HG03103 (cell line): ENCODE measurements around the gene RBM15.

Source experiments
- ATAC-seq: cut with Tn5 transposase; IDR thresholded peaks from one replicate; pipeline ENCODE4 v1.9.1; 2021; ENCODE audit warnings: low read depth; ENCODE audit not compliant: unreplicated experiment

The RBM15 gene

DNA sequence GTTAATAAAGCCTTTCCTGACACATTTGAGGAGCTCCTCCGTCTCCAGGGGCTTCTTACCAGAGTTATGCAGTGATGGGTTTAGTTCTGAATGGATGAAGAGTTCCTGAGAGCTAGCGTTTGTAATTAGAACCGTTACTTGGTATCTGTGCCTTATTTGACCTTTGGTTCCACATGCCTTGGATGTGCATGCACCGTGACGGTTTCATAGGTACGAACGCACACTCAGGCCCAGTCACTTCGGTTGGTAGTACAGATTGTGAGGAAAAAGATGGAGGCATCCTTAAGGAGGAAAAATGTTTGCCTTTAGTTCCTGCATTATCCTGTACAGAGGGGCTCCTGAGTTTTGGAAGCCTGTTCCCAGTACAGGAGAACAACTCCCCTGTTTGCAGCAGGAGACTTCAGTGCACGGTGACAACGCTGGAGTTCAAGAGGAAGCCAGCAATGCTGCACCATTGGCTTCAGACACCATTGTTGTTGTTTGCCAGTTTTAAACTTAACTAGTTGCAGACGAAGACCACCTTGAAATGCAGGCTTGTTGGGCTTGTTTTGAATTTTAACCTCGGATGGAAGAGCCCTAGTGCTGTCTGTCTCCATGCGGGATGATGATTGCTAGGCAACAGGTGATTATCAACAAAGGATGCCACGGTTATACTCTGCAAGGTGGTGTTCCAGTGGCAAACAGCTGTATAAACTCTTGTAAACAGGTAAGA lies 8.2 kb downstream of the RBM15 start:
- no peak for ATAC-seq

DNA sequence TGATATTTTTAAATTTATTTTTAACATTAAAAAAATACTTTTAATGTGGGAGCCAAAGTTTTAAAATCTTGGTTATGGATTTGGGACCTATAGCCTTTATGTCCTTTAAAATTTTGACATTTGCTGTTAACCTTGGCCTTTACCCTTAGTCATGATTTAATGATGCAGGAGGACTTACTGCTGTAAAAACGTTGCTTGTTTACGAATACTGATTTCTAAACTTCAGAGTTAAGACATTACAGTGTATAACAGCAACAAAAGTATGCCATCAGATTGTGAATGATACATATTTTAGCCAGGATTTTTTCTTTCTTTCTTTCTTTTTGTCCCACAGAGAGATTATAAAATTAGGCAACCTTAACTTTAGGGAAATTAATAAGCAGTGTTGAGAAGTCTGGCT lies 8.9 kb downstream of the RBM15 start:
- no peak for ATAC-seq

DNA sequence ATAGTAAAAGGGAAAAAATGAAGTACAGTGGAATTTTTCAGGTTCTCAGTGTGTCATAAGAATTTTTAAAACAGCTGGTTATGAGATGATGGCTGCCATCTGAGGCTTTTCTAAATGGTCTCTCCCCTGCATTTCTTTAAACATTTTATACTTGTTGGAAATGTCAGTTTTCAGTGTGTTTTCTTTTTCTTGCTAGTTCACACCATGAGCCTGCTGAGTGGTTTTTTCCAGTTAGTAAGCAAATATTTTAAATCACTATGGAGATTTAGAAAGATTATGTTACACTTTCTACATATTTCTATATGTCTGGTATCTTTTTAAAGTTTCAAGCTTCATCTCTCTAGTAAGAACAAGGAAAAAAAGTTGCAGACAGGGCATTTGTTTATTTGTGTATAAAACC lies 9.6 kb downstream of the RBM15 start:
- ATAC-seq = no peak

DNA sequence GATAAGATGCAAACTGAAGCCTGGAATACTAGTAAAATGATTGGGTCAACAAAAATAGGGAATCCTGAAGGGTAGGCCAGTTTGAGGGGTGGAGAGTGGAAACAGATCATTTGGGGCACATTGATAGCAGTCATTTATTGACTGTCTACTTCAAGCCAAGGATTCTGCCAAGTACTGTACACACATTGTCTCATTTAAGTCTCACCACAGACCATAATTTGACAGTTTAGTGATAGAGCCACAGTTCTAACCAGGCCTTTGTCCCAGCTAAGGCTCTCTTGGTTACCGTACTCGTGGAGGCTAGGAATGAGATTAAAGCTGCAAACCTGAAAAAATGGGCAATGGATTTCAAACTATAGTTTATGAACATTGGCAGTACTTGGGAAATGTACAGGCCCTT lies 11.2 kb downstream of the RBM15 start:
- ATAC-seq = no peak

DNA sequence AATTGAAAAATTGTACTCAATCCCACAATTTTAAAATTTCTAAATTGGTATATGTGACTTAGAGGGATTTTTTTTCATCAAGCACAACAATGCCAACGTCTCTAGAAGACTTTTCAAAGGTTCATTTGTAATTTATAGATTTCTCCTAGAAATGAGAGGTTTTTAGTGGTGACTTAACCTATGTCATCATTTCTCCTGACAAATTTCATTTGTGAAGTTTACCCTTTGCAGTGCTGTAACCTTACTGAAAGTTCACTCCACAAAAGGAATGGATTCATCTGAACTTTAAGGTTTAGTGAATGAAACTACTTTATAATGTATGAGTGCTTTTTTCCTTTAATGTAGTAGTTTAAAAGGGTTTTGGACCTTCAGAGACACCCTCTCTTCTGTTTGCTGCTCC lies 16.1 kb downstream of the RBM15 start:
- ATAC-seq = no peak

DNA sequence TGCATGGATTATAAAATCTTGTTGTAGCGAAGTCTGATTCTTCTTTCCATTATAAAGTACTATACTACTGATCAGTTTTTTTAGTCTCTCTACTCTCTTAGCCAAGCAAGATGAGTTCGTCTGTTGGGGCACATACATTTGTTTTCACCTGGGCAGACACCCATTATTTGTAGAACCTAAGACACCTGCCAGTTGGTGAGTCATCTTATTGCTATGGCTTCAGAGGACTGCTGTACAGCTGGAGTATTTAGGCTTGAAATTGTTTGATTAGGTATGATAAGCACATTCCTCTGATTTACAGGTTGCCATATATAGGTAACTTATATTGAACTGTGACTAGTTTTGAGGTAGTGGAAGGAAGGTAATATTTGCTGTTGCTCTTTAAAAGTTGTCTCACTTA lies 17.2 kb downstream of the RBM15 start:
- ATAC-seq = no peak

DNA sequence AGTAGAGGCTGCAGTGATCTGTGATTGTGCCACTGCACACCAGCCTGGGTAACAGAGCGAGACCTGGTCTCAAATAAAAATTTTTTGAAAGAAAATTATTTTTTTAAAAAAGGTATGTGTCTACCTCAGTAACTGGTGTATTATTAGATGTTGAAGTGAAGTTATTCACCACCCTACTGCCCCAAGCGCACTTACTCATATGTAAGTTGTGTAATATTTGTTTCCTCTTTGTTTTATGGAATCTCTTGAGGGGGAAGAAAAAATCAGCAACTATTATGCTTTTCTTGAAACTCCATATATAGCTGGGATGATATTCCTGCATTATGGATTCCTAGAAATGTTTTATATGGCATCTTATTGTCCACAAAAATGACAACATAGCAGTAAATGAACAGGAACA lies 21.3 kb downstream of the RBM15 start:
- ATAC-seq = no peak

DNA sequence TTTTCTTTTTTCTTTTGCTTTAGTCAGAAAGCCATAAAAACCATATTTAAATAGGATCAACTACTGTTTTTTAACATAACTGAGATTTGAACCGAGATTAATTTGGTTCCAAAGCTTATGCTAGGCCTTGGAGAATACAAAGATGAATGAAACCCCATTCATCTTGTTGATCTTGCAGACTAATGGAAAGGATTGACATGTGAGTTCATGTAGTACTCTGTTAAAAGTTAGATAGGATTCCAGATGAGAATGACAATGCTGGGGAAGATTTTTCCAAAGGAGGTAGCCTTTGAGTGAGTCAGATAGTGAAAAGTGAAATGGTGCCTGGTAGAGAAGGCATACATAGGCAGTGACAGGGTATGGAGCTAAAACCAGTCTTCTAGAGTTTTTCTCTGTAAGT lies 22.7 kb downstream of the RBM15 start:
- no peak for ATAC-seq

DNA sequence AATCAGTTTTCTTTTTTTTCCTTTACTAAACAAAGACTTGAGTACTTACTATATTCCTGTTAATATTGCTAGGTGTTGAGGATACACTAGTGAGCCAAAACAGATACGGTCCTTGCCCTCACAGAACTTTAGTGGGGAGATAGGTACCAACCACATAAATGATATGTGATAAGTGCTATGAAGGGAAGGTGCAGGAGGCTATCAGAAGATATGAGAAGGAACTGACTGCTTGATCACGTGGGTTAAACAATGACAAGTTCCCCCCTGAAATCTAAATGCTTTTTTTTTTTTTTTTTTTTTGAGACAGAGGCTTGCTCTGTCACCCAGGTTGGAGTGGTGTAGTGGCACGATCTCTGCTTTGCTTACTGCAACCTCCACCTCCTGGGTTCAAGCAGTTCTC lies 25.0 kb downstream of the RBM15 start:
- ATAC-seq = no peak

DNA sequence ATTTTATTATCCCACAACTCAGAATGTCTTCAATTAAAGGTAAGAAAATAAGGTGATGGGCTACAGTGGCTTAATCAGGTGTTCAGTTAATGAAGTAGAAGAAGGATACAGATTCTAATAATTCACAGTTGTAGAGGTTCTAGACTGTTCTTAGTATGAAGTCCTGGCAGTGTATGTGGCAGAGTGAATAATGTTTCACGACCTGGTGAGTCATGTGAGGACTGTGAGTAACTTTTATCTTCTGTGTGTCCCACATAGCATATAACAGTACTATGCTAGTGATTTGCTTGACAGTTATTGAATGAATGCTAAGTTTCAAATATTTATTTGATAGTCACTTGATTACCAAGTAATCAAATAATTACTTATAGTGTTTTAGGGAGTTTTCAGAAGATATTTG lies 31.6 kb downstream of the RBM15 start:
- ATAC-seq = no peak

DNA sequence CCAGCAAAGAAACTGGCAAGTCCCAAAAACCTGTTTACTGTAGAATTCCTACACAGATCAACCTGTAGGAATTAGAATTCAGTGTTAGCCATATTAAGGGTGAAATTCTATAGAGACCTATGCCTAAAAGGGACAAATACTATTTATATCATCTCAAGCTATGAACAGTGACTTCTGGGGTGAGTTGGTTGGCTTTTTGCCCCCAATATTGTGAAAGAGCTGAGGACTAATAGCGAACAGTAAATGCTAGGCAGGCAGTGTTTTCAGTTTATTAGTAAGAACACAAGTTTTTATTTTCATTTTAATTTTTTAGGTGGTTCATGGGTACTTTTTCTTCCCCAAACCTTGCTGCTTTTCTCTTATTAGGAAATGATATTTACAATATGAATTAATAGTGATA lies 36.3 kb downstream of the RBM15 start:
- no peak for ATAC-seq

DNA sequence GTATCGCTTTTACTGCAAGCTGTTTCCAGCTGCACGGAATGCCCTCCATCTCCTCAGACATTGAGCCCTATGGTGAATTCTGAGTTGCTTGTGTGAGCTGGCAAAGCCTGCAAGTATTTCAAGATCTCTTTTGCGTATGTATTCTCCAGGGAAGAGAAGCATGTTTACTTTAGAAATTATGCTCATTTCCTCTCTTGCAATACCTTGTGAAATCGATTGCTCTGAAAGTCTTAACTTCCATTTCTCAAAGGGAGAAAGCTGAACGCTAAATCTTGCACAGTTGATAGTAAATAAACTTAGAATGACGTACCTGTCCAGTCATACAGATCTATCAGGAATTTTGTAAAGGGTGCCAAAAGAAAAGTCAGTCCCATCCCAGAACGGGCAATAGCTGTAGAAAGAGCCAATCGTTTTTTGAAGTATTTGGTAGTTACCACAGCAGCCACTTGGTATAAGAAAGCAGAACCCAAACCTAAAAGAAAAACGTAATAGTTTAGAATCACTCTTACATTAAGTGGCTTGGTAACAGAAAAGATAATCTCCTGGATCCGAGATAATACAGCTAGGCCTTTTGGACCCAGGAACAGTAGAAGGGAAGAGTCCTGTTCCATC lies 41.6 kb downstream of the RBM15 start:
- ATAC-seq = no peak

DNA sequence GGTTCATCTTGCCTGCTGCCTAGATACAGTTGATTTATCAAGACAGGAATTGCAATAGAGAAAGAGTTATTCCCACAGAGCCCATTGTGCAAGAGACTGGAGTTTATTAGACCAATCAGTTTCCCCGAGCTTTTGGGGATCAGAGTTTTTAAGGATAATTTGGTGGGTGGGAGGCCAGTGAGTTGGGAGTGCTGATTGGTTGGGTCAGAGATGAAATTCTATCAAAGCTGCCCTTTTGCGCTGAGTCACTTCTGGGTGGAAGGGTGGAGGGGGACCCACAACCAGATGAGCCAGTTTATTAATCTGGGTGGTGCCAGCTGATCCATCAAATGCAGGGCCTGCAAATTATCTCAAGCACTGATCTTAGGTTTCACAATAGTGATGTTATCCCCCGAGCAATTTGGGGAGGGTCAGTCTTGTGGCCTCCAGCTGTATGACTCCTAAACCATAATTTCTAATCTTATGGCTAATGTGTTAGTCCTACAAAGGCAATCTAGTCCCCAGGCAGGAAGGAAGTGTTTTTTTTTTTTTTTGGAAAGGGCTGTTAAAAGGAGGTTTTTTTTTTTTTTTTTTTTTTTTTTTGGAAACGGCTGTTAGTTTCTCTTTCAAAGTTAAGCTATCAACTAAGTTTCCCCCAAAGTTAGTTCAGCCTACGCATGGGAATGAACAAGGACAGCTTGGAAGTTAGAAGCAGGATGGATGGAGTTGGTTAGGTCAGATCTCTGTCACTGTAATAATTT lies 44.2 kb downstream of the RBM15 start:
- ATAC-seq = no peak

DNA sequence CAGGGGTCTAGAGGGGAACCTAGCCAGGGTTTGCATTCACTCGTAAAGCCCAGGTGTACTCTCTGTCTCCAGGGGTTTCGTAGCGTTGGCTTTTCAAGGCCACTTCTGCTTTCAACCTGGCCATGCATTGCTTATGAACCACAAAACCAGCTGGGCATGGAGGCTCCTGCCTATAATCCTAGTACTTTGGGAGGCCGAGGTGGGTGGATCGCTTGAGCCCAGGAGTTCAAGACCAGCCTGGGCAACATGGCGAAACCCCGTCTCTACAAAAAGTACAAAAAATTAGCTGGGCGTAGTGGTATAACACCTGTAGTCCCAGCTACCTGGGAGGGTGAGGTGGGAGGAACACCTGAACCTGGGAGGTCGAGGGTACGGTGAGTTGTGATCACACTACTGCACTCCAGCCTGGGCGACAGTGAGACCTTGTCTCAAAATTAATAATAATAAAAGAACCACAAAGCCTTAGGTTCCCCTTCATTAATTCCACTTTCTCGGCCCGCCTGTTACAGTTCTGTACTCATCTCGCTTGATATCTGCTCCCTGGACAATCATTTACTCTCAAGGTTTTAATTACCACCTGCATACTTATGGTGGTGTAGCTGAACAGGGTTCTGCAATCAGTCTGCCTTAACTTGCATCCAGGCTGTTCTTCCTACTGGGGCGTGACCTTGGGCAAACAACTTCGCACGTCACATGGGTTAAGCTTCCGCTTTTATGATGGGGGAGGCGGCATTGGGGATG lies 45.6 kb downstream of the RBM15 start:
- no peak for ATAC-seq

DNA sequence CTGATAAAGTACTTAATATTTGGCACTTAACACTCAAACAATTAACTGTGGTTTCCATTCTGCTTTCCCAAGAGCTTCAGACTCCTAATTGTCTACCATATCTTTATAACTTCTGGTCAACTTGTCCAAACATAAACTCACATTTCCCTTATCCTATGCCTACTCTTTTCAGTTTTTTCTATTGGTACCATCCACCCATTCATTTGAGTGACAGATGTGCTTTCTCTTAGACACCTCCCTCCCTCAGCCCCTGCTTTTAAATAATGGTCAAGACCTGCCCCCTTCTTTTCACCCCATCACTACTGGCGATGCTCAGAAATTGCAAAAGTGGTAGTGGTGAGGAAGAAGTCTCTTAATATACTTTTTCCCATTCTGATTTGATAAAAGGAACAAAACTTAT lies 46.2 kb downstream of the RBM15 start:
- no peak for ATAC-seq

DNA sequence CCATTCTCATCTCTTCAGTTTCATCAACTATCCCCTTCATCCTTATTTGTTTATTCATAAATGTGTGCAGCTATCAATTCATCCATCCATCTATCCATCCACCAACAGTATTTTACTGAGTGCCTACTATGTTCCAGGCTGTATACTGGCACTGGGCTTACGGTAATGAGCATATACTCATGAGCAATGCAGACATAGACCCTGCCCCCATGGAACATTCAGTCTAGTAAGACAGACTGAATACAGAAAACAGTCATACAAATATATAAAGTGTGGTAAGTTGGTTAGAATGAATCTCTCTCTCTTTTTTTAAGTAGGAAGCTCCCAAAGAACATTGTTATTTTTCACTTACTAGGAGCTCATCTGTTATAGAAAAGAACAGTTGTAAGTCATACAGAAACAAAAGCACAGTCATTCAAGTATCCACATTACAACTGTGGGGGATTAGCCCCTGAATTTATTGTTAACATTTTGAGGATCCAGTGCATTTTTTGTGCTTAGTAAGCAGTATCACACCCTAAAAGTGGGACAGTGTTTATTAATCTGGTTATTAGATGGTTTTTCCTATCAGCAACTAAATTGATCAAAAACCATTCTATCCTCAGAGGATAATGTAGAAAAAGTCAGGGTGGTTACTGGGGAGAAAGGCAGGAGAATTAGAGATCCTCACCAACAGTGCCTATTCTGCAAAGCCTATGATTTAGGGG lies 48.0 kb downstream of the RBM15 start:
- ATAC-seq = no peak

DNA sequence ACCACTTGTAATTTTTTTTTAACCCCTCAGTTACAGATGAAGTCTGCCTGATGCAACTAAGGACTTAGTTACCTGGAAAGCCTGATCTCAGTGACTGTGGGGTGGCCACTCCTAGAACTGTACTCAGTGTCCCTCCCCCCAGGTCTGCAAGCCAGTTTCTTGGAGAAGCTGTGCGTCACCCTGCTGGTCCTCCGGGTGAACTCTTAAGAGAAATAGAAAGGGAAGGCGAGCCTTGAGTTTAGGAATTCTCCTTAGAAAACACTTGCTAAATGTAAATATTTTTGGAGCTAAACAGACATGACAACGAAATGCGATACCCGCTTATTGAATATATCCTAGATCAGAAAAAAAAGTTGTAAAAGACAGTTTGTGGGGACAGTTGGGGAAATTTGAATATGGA lies 50.9 kb downstream of the RBM15 start:
- no peak for ATAC-seq

DNA sequence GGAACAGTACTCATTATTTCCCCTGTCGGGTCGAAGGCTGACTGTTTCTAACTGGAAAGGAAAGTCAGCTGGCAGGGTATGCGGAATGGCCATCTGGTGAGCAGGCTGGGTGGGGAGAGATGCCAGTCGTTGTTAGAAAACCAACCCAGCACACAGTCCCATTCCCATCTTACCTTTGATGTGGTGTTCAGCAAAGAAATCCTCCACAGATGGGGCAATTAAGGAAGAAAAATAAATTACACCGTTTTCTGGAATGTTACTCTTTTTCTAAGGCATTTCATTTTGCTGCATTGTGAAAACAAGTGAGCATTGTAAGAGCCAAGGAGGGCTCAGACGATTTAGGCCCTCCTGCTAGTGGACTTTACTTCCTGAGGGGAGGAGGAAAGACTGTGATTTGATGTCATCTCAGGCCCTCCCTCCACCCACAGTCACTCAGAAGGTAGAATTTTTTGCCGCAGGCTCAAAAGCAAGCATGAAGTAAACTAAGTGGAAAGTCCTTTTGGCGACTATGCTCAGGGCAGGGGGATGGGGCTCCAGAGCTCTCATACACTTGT lies 51.6 kb downstream of the RBM15 start, which contains the start of gene SLC16A4:
SLC16A4 (minus strand) TSS at position 335 of the 554 bp plus-strand sequence. CDS start 1,703 bp downstream, outside the sequence.
- ATAC-seq = no peak

DNA sequence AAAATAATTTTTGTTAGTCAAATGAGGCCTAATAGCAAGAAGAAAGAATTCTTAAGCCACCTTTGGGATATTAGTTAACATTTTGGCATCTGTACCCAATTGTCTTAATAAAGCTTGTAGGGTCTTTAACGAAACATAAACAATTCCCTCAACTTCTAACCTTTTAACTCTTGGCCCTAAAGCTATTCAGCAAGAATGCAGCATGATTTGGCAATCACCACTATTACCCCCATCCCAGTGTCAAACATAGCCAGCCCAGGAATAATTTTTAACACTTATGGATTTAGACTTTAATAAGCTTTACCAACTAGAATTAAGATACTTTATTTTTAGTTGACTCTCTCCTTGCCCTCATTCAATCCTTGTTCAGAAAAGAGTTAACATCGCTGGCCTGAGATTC lies 54.1 kb downstream of the RBM15 start:
- no peak for ATAC-seq
